ENCODE results near the gene SCFD2. TPM values are rescaled to one million over a fixed set of nuclear protein-coding genes. Genes with fewer than 3 reads are reported as not detected.
"Not testable (repeated sequence)": the region's sequence is repeated elsewhere in the genome, so short reads cannot be mapped to it uniquely, and the experiment has no call there.

The SCFD2 gene
- polyA plus RNA-seq, 1 of the 3 experiments (the other 2 are of a cell fraction), result 14.1 TPM

GRCh38 chr4:53340145-53340544 is 25.7 kb downstream of the SCFD2 start:
- H3F3A ChIP-seq (replicated peaks; ENCODE audit: insufficient read depth); H3K9me3 ChIP-seq; POLR2A ChIA-PET; H3K27ac ChIP-seq (ENCODE audit: low read depth in 2 of 2, low read length in 1 of 2); H3K9me2 ChIP-seq; DNase-seq; H3K4me1 ChIP-seq (ENCODE audit: control insufficient read depth in 1 of 2, insufficient read depth in 2 of 2, low read depth in 1 of 2, low read length in 1 of 2); H3K36me3 ChIP-seq (replicated peaks in 1 of 2; ENCODE audit: control insufficient read depth in 1 of 2, insufficient read depth in 2 of 2, low read length in 1 of 2); H4K20me1 ChIP-seq (ENCODE audit: insufficient read depth); H3K4me2 ChIP-seq; H3K9ac ChIP-seq; CTCF ChIA-PET; H3K27me3 ChIP-seq (ENCODE audit: insufficient read depth); H2AFZ ChIP-seq (ENCODE audit: low read depth); H3K4me3 ChIP-seq (ENCODE audit: low read depth in 2 of 2, low read length in 1 of 2): not testable (repeated sequence)
- peaks cover 16% of the 10 kb centered on the region; the same call in 1 of the 2 replicates for H3K79me2 ChIP-seq (ENCODE audit: insufficient read depth)
- WGBS (ENCODE audit: low lambda C conversion rate), result 92% methylated on average over 10 of the region's 12 CpGs

- H3K36me3 ChIP-seq (replicated peaks in 1 of 2; ENCODE audit: control insufficient read depth in 1 of 2, insufficient read depth in 2 of 2, low read length in 1 of 2); H3K9me2 ChIP-seq; H3F3A ChIP-seq (replicated peaks; ENCODE audit: insufficient read depth); H3K4me1 ChIP-seq (ENCODE audit: control insufficient read depth in 1 of 2, insufficient read depth in 2 of 2, low read depth in 1 of 2, low read length in 1 of 2); DNase-seq; H4K20me1 ChIP-seq (ENCODE audit: insufficient read depth); H3K79me2 ChIP-seq (ENCODE audit: insufficient read depth); H3K27ac ChIP-seq (ENCODE audit: low read depth in 2 of 2, low read length in 1 of 2); H3K9me3 ChIP-seq; H3K4me3 ChIP-seq (ENCODE audit: low read depth in 2 of 2, low read length in 1 of 2); H3K27me3 ChIP-seq (ENCODE audit: insufficient read depth); POLR2A ChIA-PET; CTCF ChIA-PET; H2AFZ ChIP-seq (ENCODE audit: low read depth); H3K4me2 ChIP-seq; H3K9ac ChIP-seq: not testable (repeated sequence)
- 96% methylated on average over 6 of the region's 6 CpGs for WGBS (ENCODE audit: low lambda C conversion rate)
Measured at GRCh38 chr4:53334916-53335315, 30.9 kb downstream of the SCFD2 start.

GRCh38 chr4:53326535-53326934 is 39.3 kb downstream of the SCFD2 start:
- Histone ChIP-seq H3K9ac (no peak overlapping the region), H3K36me3 (replicated peaks in 1 of 2; ENCODE audit: control insufficient read depth in 1 of 2, insufficient read depth in 2 of 2, low read length in 1 of 2) (no peaks in the 10 kb centered on the region), H4K20me1 (ENCODE audit: insufficient read depth) (no peaks in the 10 kb centered on the region), H3K79me2 (ENCODE audit: insufficient read depth) (peaks cover 6% of the 10 kb centered on the region; the same call in 1 of the 2 replicates), H3K9me3 (no peaks in the 10 kb centered on the region), H3K4me3 (ENCODE audit: low read depth in 2 of 2, low read length in 1 of 2) (no peak overlapping the region), H3K9me2 (no peaks in the 10 kb centered on the region), H2AFZ (ENCODE audit: low read depth) (no peak overlapping the region), H3K27ac (ENCODE audit: low read depth in 2 of 2, low read length in 1 of 2) (no peak overlapping the region), H3F3A (replicated peaks; ENCODE audit: insufficient read depth) (peaks cover 11% of the 10 kb centered on the region), H3K27me3 (ENCODE audit: insufficient read depth) (no peaks in the 10 kb centered on the region), H3K4me1 (ENCODE audit: control insufficient read depth in 1 of 2, insufficient read depth in 2 of 2, low read depth in 1 of 2, low read length in 1 of 2) (peaks cover 3 to 16% of the 10 kb centered on the region in 2 experiments; a peak in 3 of 4 replicates), H3K4me2 (no peak overlapping the region)
- ChIA-PET CTCF (no interaction called here), POLR2A (no interaction called here)
- DNase-seq, result no peak
- 95% methylated on average over 3 of the region's 3 CpGs for WGBS (ENCODE audit: low lambda C conversion rate)
- TF ChIP-seq TAF1 (IDR thresholded peaks at IDR 0.05; ENCODE audit: borderline replicate concordance, low read depth, low read length), result no peak
- TF ChIP-seq JUND (IDR thresholded peaks at IDR 0.05), result no peak
- no peak for TF ChIP-seq YY1 (IDR thresholded peaks at IDR 0.05; ENCODE audit: low read depth)
- no peak for TF ChIP-seq EZH2phosphoT487 (IDR thresholded peaks at IDR 0.05; ENCODE audit: borderline replicate concordance, low read depth)
- no peak for TF ChIP-seq GABPA (IDR thresholded peaks at IDR 0.05; ENCODE audit: low read depth)
- TF ChIP-seq RCOR1 (IDR thresholded peaks at IDR 0.05; ENCODE audit: low read length), result no peak
- no peak for TF ChIP-seq FOXJ3 (CRISPR knock-in tag; IDR thresholded peaks at IDR 0.05)
- TF ChIP-seq, protein P1, sequence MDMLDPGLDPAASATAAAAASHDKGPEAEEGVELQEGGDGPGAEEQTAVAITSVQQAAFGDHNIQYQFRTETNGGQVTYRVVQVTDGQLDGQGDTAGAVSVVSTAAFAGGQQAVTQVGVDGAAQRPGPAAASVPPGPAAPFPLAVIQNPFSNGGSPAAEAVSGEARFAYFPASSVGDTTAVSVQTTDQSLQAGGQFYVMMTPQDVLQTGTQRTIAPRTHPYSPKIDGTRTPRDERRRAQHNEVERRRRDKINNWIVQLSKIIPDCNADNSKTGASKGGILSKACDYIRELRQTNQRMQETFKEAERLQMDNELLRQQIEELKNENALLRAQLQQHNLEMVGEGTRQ (IDR thresholded peaks at IDR 0.05; ENCODE audit: borderline replicate concordance, low read depth, low read length), result no peak
- no peak for TF ChIP-seq ZBTB33 (IDR thresholded peaks at IDR 0.05; ENCODE audit: borderline replicate concordance, low read depth)
- no peak for TF ChIP-seq POLR2AphosphoS5 (IDR thresholded peaks at IDR 0.05; ENCODE audit: low read depth, low read length)
- TF ChIP-seq, protein P2, sequence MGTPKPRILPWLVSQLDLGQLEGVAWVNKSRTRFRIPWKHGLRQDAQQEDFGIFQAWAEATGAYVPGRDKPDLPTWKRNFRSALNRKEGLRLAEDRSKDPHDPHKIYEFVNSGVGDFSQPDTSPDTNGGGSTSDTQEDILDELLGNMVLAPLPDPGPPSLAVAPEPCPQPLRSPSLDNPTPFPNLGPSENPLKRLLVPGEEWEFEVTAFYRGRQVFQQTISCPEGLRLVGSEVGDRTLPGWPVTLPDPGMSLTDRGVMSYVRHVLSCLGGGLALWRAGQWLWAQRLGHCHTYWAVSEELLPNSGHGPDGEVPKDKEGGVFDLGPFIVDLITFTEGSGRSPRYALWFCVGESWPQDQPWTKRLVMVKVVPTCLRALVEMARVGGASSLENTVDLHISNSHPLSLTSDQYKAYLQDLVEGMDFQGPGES (IDR thresholded peaks at IDR 0.05; ENCODE audit: low read depth, low read length), result no peak
- no peak for TF ChIP-seq REST (IDR thresholded peaks at IDR 0.05; ENCODE audit: low read depth, low read length)
- TF ChIP-seq NRF1 (IDR thresholded peaks at IDR 0.05; ENCODE audit: low read depth, low read length), result no peak
- no peak for TF ChIP-seq NFIC (IDR thresholded peaks at IDR 0.05; ENCODE audit: borderline replicate concordance)
- no peak for TF ChIP-seq TCF12 (IDR thresholded peaks at IDR 0.05)
- TF ChIP-seq, protein P3, sequence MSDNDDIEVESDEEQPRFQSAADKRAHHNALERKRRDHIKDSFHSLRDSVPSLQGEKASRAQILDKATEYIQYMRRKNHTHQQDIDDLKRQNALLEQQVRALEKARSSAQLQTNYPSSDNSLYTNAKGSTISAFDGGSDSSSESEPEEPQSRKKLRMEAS (IDR thresholded peaks at IDR 0.05; ENCODE audit: low read depth), result no peak
